ENCODE data around the gene TNNI3. TPM values are rescaled to one million over a fixed set of nuclear protein-coding genes. Genes with fewer than 3 reads are reported as not detected.

Gene TNNI3
- total and polyA plus RNA-seq, 9 of the 15 experiments (the other 6 are each of a cell fraction or from before 2014, with no cell fraction given), result 4.7 to 158 (median 42.0) TPM

- TF ChIP-seq TAF7 (tag; IDR thresholded peaks at IDR 0.05) (no peak), MAFF (IDR thresholded peaks at IDR 0.05; ENCODE audit: low read length) (peak; percentile 84), ZZZ3 (IDR thresholded peaks at IDR 0.05) (no peak), RHOXF2B (CRISPR knock-in tag; conservative IDR thresholded peaks at IDR 0.05) (no peak), KAT2B (IDR thresholded peaks at IDR 0.05; ENCODE audit: low read depth, low read length) (no peak), NCOA2 (IDR thresholded peaks at IDR 0.05; ENCODE audit: partially characterized antibody in 2 of 2) (no peak), SMAD1 (IDR thresholded peaks at IDR 0.05; ENCODE audit: low read depth, low read length, partially characterized antibody) (no peak), GTF2B (IDR thresholded peaks at IDR 0.05; ENCODE audit: extremely low read depth, insufficient read length) (no peak), ZKSCAN3 (CRISPR knock-in tag; IDR thresholded peaks at IDR 0.05) (no peak), MITF (IDR thresholded peaks at IDR 0.05) (no peak), ZNF316 (IDR thresholded peaks at IDR 0.05) (no peak), ZNF780A (CRISPR knock-in tag; IDR thresholded peaks at IDR 0.05) (no peak), NFIC (IDR thresholded peaks at IDR 0.05) (no peak), ZBED1 (IDR thresholded peaks at IDR 0.05) (no peak), REST (IDR thresholded peaks at IDR 0.05; ENCODE audit: borderline replicate concordance) (no peak), REST (CRISPR knock-in tag; IDR thresholded peaks at IDR 0.05; ENCODE audit: low read depth) (no peak), NR2C2 (CRISPR knock-in tag; IDR thresholded peaks at IDR 0.05) (no peak), NR2C2 (tag; IDR thresholded peaks at IDR 0.05) (no peak)
- TF ChIP-seq, protein P1, sequence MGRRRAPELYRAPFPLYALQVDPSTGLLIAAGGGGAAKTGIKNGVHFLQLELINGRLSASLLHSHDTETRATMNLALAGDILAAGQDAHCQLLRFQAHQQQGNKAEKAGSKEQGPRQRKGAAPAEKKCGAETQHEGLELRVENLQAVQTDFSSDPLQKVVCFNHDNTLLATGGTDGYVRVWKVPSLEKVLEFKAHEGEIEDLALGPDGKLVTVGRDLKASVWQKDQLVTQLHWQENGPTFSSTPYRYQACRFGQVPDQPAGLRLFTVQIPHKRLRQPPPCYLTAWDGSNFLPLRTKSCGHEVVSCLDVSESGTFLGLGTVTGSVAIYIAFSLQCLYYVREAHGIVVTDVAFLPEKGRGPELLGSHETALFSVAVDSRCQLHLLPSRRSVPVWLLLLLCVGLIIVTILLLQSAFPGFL (CRISPR knock-in tag; IDR thresholded peaks at IDR 0.05), result no peak
These were observed 9.2 kb upstream of the TNNI3 start, which contains the start of gene DNAAF3 (continued) for GRCh38 chr19:55166530-55167268.
